ENCODE measurements around the gene IL1R2.

Gene IL1R2

GRCh38 chr2:102043560-102043959 is 51.8 kb downstream of the IL1R2 start:
- DNase-seq (ENCODE audit: low read depth): no peak

- DNase-seq (ENCODE audit: low read depth): no peak
Observed at GRCh38 chr2:102044235-102044896, 52.6 kb downstream of the IL1R2 start.

- DNase-seq (ENCODE audit: low read depth): no peak
Observed at GRCh38 chr2:102044967-102045489, 53.3 kb downstream of the IL1R2 start.

GRCh38 chr2:102045697-102046096 is 53.9 kb downstream of the IL1R2 start:
- no peak for DNase-seq (ENCODE audit: low read depth)

GRCh38 chr2:102046135-102046986 is 54.6 kb downstream of the IL1R2 start:
- DNase-seq (ENCODE audit: low read depth): no peak

- no peak for DNase-seq (ENCODE audit: low read depth)
Observed at GRCh38 chr2:102048465-102048864, 56.7 kb downstream of the IL1R2 start.

- no peak for DNase-seq (ENCODE audit: low read depth)
Observed at GRCh38 chr2:102049756-102050443, 58.1 kb downstream of the IL1R2 start.

GRCh38 chr2:102050854-102051391 is 59.2 kb downstream of the IL1R2 start:
- DNase-seq (ENCODE audit: low read depth): no peak

- no peak for DNase-seq (ENCODE audit: low read depth)
Observed at GRCh38 chr2:102051692-102052277, 60.0 kb downstream of the IL1R2 start.

GRCh38 chr2:102052365-102052764 is 60.6 kb downstream of the IL1R2 start:
- no peak for DNase-seq (ENCODE audit: low read depth)

- DNase-seq (ENCODE audit: low read depth): no peak
Observed at GRCh38 chr2:102053096-102053495, 61.3 kb downstream of the IL1R2 start.

GRCh38 chr2:102055346-102055990 is 63.7 kb downstream of the IL1R2 start:
- DNase-seq (ENCODE audit: low read depth): no peak

GRCh38 chr2:102056079-102056581 is 64.4 kb downstream of the IL1R2 start:
- DNase-seq (ENCODE audit: low read depth): no peak

GRCh38 chr2:102057502-102058292 is 65.9 kb downstream of the IL1R2 start:
- no peak for DNase-seq (ENCODE audit: low read depth)

GRCh38 chr2:102058293-102058833 is 66.6 kb downstream of the IL1R2 start:
- no peak for DNase-seq (ENCODE audit: low read depth)

- DNase-seq (ENCODE audit: low read depth): no peak
Observed at GRCh38 chr2:102059151-102059550, 67.4 kb downstream of the IL1R2 start.

- no peak for DNase-seq (ENCODE audit: low read depth)
Observed at GRCh38 chr2:102060047-102060446, 68.3 kb downstream of the IL1R2 start.

GRCh38 chr2:102060792-102061191 is 69.0 kb downstream of the IL1R2 start:
- no peak for DNase-seq (ENCODE audit: low read depth)

GRCh38 chr2:102061286-102061699 is 69.5 kb downstream of the IL1R2 start:
- no peak for DNase-seq (ENCODE audit: low read depth)

Measured in stimulated activated CD8-positive, alpha-beta memory T cell treated with anti-CD3 and anti-CD28 coated beads, Interleukin-12 subunit alpha, Interleukin-12 subunit beta, amount 100 ng/mL, for 4 hours (primary cell).